ENCODE measurements around the gene NES. TPM values are rescaled to one million over a fixed set of nuclear protein-coding genes. Genes with fewer than 3 reads are reported as not detected.

NES gene
- total and polyA plus RNA-seq, 12 donors = 7.7 to 26.9 (median 14.0) TPM

DNA sequence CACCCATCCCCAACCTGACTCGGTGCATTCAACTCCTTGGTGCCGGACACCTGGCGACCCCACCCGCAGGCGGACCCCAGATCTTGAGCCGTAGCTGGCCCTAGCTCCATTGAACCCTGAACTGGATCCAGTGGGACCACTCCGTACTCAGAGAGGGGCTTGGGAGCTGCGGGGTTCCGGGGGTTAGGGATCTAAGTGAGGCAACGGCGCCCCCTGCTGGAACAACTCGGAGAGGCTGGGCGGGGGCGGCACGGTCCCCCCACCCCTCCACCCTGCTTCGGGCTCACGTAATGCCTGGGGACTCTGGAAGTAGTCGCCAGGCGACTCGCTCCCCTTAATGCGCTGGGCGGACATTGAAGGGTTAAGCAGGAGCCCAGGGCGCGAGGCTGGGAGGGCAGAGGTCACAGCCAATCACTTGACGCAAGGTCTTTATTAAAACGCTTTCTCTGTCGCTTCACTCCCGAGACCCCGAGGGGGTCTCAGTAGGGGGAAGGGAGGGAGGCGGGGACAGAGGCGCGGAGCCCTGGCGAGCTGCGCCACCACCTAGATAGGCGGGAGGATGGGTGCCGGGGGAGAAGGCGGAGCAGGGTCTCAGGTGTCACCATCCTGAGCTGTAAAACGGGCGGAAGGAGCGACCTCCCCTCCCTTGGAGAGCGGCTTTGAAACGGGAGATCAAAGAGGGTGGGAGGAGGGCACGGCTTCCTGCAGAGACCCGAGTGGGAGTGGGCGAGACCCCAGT lies 28.9 kb upstream of the NES start:
- H3K4me1 ChIP-seq (replicated peaks in 1 of 2) = peaks cover 23 to 31% of the 10 kb centered on the region in 2 donors
- H3K4me3 ChIP-seq = peak overlapping the region in 3 of 4 donors; percentile 7 to 59 (median 31)
- H3K27me3 ChIP-seq = no peaks in the 10 kb centered on the region
- 0 to 1% (median 1%) methylated on average over 7 to 45 of the region's 45 CpGs for WGBS, 4 donors
- H3K36me3 ChIP-seq (replicated peaks in 1 of 2) = no peaks in the 10 kb centered on the region
- peak overlapping the region; percentile 30 to 66 (median 52) for H3K27ac ChIP-seq
- no peaks in the 10 kb centered on the region for H3K9me3 ChIP-seq (replicated peaks in 1 of 3)
- no peak for TF ChIP-seq POLR2A (IDR thresholded peaks at IDR 0.05)
- TF ChIP-seq, protein P1, sequence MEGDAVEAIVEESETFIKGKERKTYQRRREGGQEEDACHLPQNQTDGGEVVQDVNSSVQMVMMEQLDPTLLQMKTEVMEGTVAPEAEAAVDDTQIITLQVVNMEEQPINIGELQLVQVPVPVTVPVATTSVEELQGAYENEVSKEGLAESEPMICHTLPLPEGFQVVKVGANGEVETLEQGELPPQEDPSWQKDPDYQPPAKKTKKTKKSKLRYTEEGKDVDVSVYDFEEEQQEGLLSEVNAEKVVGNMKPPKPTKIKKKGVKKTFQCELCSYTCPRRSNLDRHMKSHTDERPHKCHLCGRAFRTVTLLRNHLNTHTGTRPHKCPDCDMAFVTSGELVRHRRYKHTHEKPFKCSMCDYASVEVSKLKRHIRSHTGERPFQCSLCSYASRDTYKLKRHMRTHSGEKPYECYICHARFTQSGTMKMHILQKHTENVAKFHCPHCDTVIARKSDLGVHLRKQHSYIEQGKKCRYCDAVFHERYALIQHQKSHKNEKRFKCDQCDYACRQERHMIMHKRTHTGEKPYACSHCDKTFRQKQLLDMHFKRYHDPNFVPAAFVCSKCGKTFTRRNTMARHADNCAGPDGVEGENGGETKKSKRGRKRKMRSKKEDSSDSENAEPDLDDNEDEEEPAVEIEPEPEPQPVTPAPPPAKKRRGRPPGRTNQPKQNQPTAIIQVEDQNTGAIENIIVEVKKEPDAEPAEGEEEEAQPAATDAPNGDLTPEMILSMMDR (IDR thresholded peaks at IDR 0.05) = peak; percentile 62 to 75 (median 70)
- DNase-seq = peak; percentile 36 to 82 (median 62)
- intact Hi-C loops (cut with DNase I) = no loop called here

DNA sequence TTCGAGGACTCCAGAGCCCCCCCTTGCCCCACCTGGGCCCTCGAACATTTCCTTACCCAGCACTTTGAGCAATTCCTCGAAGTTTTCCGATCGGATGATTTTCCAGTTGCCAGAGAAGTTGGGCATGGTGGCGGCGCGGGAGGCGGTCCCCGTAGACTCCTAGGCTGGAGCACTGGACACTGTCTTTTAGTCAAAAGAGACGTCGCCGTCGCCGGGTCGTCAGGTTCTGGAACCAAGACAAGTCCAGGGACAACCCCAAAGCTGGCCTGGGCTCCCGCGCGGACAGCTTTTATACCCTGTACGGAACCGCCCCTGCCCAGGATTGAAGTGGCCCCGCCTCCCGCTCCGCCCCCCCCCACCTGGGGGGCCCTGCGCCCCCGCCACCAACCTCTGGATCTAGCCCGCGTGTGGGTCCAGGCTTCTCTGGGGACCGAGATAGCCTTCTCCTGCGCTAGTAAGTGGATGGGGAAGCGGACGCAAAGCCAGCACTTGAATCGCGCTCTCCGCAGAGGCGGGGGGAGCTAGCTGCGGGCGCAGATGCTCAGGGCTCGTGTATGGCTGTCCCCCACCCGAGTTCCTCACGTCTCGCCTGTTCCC lies 28.2 kb upstream of the NES start, which contains the start of gene CRABP2:
TSS of gene CRABP2 (minus strand) at position 263 of the 597 bp plus-strand sequence. CDS start at position 126, 137 bp downstream.
- H3K27ac ChIP-seq = peak within 1 kb of the TSS; percentile 30 to 66 (median 52)
- WGBS, 4 donors = 1 to 9% (median 2%) methylated on average over 7 to 42 of the region's 42 CpGs
- peak within 1 kb of the TSS in 3 of 4 donors; percentile 7 to 59 (median 31) for H3K4me3 ChIP-seq
- no peak for TF ChIP-seq POLR2A (IDR thresholded peaks at IDR 0.05)
- TF ChIP-seq, protein P1 (IDR thresholded peaks at IDR 0.05) = no peak
- no peaks in the 10 kb centered on the region for H3K36me3 ChIP-seq (replicated peaks in 1 of 2)
- peaks cover 23 to 31% of the 10 kb centered on the region in 2 donors for H3K4me1 ChIP-seq (replicated peaks in 1 of 2)
- H3K9me3 ChIP-seq (replicated peaks in 1 of 3) = no peaks in the 10 kb centered on the region
- H3K27me3 ChIP-seq = no peaks in the 10 kb centered on the region
- DNase-seq = peak in 6 of 7 donors; percentile 45 to 65 (median 55)
- intact Hi-C loops (cut with DNase I) = no loop called here

DNA sequence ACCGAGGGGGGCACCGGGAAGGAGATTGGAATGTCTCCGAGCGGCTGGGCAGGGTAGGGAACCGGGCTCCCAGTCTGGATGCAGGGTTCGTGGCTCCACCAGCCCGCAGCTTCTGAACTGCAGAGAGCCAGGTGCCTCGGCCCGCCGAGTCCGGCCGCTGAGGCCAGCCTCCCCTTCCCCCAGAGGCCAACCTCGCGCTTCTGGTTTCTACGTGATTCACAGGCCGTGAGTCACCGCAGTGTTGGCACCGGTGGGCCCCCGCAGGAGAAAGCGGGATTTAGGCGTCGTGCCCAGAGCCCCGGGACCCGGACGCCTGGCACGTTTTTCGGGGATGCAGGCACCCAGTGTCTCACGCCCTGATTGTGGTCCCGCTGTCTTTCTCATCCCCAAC lies 27.7 kb upstream of the NES start:
- peaks cover 23 to 31% of the 10 kb centered on the region in 2 donors for H3K4me1 ChIP-seq (replicated peaks in 1 of 2)
- 2 to 20% (median 3%) methylated on average over 2 to 29 of the region's 29 CpGs for WGBS, 4 donors
- intact Hi-C loops (cut with DNase I) = no loop called here

More for the DNA sequence above, 27.7 kb upstream of the NES start:
- peak overlapping the region in 1 of 5 donors; percentile 52 for H3K27ac ChIP-seq
- H3K9me3 ChIP-seq (replicated peaks in 1 of 3) = no peaks in the 10 kb centered on the region
- H3K27me3 ChIP-seq = no peaks in the 10 kb centered on the region
- DNase-seq = peak; percentile 73 to 87 (median 84)
- H3K36me3 ChIP-seq (replicated peaks in 1 of 2) = no peaks in the 10 kb centered on the region
- H3K4me3 ChIP-seq = peak overlapping the region in 1 of 4 donors; percentile 59
- no peak for TF ChIP-seq POLR2A (IDR thresholded peaks at IDR 0.05)
- TF ChIP-seq, protein P1 (IDR thresholded peaks at IDR 0.05) = no peak
